Measurements from ENCODE around the gene ATXN7L3.
"Not testable (repeated sequence)": the region's sequence is repeated elsewhere in the genome, so short reads cannot be mapped to it uniquely, and the experiment has no call there.

The ATXN7L3 gene
- total RNA-seq, result 36.3 to 98.0 (median 63.6) reads per million in 18 experiments

- peak; percentile 98 for DNase-seq
These were observed at the start of gene ATXN7L3 for GRCh38 chr17:44199553-44200477. Gene ATXN7L3 (minus strand): TSS chr17:44199884. CDS start chr17:44198070, 1,814 bp downstream.

GRCh38 chr17:44247876-44248736, 48.4 kb upstream of the ATXN7L3 start:
- DNase-seq, result no peak

DNA sequence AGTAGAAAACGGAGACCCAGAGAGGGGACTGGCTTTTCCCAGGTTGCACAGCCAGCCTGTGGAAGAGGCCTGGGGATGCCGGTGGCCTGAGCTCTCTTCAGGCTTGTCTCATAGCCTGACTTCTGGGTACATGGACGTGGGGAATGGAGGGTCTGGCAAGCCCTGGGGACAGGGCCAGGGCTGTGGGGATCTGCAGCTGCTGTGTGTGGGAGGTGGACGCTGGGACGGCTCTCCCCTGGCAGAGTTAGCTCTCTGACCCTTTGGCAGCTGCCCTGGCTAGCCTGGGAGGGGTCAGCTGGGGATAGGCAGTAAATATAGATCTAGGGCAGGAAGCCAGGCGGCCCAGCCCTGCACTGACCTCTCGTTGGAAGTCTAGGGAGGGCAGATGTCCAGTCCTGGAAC, 47.8 kb upstream of the ATXN7L3 start:
- no peak for DNase-seq

GRCh38 chr17:44241106-44241624, 41.5 kb upstream of the ATXN7L3 start:
- DNase-seq, result peak; percentile 68 to 72

DNA sequence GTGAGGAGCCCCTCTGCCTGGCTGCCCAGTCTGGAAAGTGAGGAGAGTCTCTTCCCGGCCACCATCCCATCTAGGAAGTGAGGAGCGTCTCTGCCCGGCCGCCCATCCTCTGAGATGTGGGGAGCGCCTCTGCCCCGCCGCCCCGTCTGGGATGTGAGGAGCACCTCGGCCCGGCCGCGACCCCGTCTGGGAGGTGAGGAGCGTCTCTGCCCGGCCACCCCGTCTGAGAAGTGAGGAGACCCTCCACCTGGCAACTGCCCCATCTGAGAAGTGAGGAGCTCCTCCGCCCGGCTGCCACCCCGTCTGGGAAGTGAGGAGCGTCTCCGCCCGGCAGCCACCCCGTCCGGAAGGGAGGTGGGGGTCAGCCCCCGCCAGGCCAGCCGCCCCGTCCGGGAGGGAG, 38.2 kb upstream of the ATXN7L3 start:
- not testable (repeated sequence) for DNase-seq

GRCh38 chr17:44236444-44236991, 36.8 kb upstream of the ATXN7L3 start:
- no peak for DNase-seq

GRCh38 chr17:44235583-44235936, 35.9 kb upstream of the ATXN7L3 start:
- DNase-seq, result no peak

DNA sequence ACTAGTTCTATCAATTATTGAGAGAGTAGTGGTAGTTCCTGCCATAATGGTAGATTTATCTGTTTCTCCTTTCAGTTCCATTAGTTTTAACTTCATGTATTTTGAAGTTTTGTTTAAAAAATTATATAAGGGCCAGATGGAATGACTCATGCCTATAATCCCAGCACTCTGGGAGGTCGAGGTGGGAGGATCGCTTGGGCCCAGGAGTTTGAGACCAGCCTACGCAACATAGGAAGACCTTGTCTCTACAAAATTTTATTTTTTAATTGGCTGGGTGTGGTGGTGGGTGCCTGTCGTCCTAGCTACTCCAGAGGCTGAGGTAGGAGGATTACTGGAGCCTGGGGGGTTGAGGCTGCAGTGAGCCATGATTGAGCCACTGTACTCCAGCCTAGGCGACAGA, 33.9 kb upstream of the ATXN7L3 start:
- DNase-seq, result no peak

GRCh38 chr17:44232061-44232460, 32.4 kb upstream of the ATXN7L3 start:
- DNase-seq, result no peak

DNA sequence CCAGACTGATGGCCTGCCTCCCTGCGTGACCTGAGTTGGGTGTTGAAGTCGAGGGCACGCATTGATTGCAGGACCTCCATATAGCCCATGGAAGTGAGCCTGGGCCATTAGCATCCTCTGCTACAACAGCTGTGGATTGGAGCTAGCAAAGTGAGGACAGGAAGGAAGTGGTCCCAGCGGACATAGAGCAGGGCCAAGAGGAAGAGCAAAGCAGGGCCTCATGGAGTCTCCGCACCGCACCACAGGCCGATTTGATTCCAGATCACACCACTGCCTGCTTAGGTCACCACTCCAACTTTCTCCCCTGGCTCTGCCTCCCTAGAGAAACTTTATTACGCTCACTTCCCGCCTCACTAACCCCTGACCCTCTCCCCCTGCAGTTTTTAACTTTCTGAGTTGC, 30.5 kb upstream of the ATXN7L3 start:
- DNase-seq, result no peak

GRCh38 chr17:44229090-44229489, 29.4 kb upstream of the ATXN7L3 start:
- no peak for DNase-seq

DNA sequence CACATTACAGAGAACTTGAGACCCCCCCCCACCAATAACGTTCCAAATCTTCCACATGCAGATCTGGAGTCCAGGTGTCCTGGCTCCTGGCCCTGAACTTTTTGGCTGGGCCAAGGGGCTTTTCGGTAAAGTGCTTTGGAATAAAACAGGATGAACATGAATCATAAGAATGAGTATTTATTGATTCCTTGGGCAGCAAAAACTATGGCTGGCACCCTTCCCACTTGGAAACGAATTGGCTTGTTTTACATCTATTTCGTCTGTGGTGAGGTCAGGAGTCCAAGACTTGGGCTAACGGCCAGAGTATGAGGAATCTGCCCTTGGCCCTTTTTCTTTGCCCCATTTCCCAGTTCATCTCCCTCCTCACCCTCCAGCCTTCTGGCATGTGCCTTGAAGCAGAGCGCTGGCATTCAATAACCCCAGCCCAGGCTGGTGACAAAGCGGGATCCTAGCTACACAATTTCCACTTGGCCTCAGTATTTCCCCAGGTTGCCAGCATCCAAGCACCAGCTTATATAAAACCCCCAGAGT, 23.9 kb upstream of the ATXN7L3 start:
- no peak for DNase-seq

- DNase-seq, result peak; percentile 45 to 49
These were observed 22.6 kb upstream of the ATXN7L3 start for GRCh38 chr17:44222112-44222869.

GRCh38 chr17:44221862-44222111, 22.1 kb upstream of the ATXN7L3 start:
- DNase-seq, result no peak

DNA sequence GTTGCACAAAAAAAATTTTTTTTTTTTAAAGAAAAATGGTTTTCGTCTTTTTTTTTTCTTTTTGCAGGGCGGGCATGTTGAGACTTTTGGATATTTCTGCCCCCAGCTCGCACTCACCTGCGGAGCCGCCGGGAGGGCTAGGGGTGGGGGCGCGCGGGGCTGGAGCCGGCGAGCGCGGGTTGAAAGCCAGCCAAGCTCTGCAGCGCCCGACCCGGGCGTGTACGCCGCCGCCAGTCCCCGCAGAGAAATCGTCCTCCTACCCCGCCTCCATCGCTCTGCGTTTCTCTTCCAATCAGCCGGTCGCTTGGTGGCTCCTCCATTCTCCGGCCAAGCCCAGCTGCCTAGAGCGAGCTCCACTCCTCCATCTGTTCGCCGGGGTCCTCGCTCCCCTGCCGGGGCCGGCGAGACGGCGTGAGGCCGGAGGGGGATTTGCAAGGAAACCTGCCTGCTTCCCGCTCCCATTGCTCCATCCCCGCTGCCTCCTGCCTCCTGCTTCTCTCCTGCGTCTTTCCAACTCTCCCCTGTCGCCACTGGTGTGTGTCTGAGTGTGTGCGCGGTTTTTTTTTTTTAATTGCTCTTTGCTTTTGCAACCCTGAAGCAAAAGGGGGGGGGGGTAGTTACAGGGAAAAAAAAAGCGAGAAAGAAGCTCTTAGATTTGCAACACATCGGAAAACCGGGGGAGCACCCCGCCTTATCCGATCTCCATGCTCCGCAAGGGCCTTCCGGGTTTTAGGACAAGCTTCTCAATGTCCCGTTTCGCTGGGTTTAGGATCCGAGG, 21.6 kb upstream of the ATXN7L3 start:
- peak; percentile 69 to 71 for DNase-seq

GRCh38 chr17:44220213-44221083, 20.8 kb upstream of the ATXN7L3 start:
- DNase-seq, result peak; percentile 45 to 77

DNA sequence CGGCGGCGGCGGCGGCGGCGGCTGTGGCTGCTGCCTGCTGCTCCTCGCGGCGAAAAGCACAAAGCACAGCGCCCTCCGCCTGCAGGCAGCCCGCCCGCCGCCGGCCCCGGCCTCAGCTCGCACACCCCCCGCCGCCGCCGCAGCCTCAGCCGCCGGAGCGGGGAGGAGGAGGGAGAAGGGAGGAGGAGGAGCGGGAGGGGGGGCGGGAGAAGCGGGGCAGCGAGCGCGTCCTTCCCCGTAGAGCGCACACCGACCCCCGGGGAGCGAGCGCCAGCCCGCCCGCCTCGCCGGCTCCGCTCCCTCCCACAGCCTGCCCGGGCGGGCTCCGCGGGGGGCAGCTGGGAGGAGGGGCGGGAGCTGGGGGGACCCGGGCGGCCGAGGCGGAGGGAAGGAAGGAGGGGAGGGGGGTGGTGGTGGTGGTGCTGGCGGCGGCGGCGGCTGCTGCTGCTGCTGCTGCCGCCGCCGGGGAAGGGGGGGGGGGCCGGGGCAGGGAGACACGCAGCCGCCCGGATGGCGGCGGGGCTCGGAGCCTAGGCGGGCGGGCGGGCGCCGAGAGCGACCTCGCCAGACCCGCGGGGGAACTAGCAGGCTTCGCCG, 20.0 kb upstream of the ATXN7L3 start, which contains the start of gene UBTF:
Gene UBTF (minus strand): TSS at position 60 of the 597 bp plus-strand sequence. CDS start 1,446 bp downstream, outside the sequence.
- peak; percentile 34 to 37 for DNase-seq

DNA sequence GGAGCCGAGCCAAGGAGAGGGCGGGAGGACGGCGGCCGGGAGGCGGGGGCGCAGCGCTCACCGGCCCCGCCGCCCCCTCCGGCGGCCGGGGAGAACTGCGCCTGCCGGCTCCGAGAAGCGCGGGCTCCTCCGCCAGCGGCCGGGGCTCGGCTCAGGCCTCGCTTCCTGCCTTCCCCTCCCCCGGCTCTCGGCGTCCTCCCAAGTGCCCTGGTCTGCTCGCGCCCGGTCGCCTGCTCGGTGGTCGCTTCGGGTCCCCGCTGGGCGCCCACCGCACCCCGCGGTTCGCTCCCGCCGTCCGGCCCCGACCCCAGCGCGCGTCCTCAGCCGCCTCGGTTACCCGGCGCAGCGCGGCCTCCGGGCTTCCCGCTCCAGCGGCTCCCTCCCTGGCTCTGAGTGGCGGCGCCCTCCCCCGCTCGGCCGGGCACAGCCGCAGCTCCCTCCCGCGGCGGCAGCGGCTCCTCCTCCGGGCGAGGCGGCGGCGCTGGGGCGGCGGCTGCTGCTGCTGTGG, 19.5 kb upstream of the ATXN7L3 start:
- peak; percentile 65 to 73 for DNase-seq

DNA sequence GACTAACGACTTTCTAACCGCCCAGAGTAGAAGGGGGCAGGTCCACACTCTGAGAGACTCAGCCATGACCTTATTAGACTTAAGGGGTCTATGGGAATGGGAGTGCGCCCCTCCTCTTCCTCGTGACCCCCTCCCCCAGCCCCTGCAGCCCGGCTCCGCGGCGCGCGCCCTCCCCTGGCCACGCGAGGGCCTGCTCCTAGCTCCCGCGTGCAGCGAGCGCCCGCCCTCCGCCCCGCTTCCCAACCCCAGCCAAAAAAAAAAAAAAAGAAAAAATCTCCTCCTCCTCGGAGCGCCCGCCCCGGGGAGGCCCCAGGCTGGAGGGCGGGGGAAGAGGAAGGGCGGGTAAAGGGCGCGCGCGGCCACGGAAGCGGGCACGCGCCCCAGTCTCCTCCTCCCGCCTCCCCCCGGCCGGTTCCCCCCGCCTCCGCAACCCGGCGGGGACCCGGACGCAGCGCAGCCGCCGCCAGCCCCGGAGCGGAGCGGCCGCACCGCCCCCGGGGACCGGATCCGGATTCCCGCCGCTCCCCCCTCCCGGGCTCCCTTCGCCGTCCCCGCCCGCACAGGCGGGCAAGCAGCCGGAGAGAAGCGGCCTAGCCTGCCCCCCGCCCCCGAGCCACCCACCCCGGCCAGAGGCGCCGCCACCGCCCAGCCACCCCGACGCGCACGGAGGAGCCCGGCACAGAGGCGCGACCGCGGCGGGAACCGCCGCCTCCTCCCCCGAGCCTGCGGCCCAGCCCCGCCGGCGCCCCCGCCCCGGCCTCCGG, 18.8 kb upstream of the ATXN7L3 start:
- DNase-seq, result peak; percentile 93

All from inflammatory macrophage (primary cell).